DMS114 treated with DMSO at 0.1 percent for 48 hours (cell line): ENCODE measurements around the gene NEUROD1.

Experiments used
- DNase-seq: peaks from one replicate; lab custom pipeline; 2025; ENCODE audit not compliant: unreplicated experiment; lab: John Stamatoyannopoulos, UW

NEUROD1 gene

DNA sequence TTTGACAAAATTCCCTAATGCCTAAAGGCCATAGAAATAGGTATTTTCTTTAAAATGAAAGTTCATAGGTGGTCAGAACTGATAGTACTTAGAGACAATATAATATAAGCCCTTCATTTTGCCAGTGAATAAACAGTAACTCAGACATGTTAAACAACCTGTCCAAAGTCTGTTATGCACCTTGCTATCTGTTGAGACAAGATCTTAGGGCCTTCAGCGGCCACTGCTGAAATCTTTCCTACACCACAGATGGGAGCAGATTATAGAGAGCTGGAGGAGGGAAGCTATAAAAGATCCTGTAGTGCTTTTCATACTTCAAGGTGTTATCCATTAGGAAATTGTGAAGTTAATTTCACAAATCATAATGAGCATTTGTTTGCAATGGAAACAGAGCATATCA is 37.2 kb downstream of the NEUROD1 start:
- DNase-seq, result no peak

DNA sequence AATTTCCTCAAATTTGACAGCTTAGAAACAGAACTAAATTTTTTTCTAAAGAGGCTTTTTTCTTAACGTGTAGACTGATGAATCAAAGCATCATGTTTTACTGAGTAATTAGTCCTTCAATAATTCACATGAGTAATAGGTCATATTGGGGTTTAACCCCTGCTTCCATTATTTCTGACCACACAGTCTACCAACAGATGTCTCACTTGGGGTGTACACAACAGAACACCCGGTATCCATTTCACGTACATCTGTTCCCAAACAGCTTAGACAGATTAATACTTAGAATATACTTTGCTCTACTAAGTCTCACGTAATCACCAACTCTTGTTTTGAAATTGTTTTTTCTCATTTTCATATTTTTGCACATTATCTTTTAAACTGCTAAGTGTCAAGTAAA is 38.2 kb downstream of the NEUROD1 start:
- DNase-seq, result no peak

DNA sequence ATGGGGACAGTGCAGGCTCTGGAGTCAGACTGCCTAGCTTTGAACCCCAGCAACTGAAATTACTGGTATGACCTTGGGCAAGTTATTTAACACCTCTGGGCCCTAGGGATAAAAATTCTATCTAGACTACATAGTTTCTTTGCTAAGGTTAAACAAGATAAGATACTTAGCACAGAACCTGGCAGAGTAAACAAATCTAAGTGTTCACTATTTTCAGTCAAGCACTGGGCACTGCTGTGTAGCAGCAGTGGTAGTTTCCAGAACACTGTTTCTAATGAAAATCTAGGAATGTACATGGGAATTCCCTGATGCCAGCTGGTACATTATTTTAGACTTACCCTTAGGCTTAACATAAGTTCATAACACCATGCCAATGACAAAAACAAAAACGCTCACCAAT is 40.6 kb downstream of the NEUROD1 start:
- DNase-seq, result no peak

DNA sequence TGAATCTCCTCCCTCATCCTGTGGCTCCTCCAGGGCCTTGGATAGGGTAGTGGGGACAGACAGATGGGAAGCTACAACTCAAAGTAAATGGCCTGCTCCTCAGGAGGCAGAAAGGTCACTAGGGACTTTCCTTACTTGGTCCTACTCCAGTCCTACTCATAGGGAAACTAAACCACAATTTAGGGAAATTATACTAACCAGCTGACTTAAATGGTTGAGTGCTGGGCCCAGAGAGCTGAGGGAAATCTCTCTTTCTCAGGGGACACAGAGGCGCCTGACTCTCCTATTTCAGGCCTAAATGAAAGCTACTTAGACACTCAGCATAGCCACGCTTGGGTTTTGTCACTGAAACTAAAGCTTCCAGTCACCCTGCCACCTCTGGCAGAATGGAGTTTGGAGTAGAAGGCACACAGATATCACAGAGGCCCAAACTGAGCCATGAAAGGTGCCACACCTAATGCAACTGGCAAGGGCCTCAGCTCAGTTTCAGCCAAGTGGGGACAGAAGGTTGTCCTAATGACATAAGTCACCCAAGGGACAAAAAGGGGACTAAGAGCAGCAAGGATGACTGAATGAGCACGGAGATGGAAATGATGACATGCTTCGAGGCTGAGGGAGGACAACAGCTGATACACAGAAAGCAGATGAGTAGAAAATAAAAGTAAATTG is 47.5 kb downstream of the NEUROD1 start:
- DNase-seq, result no peak

DNA sequence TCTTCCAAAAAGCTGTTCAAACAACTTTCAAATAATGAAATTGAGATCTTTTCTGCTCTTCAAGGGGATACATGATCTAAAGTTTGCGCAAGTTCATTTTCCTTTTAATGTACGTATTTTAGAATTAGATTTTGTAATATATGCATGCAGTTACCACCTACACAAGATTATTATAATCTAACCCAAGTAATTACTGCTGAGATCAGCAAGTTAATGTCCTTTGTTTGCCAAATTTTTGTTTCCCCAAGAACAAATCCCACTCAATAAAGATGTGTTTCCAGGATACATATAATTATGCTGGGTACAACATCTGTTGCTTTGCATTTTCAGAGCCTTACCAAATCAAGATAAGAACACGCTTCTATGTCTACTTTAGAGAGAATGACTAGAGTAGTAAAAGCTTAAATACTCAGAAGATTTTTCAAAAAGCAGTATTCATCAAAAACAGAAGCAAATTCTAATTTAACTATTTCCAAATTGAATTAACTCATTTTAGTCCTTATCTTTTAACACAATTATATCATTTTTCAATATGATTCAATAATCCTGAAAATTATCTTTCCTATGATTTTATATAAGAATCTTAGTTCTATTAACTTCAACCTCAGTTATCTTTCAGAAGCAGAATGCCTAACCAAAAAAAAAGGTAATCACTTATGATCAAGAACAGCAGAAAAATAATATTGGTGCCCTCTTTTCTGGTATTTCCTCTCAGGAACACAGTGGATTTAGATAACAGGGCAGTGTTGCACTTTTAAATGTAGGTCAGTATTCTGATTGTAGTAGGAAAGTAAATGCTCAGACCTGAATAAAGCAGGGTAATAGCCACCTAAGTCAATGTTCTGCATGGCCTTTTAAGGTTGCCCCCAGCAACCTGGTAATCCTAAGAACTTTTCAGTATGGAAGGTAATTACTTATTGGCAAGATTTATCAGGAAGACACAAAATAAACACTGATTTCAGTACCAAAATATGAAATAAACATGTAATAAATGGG is 51.4 kb downstream of the NEUROD1 start:
- DNase-seq, result no peak

DNA sequence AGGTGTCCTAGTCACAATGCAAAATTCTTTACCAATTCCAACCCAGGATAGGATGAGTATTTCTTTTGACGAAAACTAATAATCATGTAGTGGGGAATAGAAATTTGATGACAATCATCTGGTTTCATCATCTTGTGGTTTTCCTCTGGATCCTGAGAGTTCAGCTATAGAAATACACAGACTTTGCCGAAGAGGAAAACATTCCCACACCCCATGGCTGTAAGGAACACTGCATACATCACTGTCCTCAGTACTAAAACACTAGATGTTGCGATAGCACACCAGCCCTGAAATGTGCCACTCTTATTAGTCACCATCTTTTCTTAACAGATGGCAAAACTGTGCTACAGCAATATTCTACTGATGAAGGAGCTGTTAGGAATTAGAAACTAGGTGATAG is 52.8 kb downstream of the NEUROD1 start:
- DNase-seq, result no peak

DNA sequence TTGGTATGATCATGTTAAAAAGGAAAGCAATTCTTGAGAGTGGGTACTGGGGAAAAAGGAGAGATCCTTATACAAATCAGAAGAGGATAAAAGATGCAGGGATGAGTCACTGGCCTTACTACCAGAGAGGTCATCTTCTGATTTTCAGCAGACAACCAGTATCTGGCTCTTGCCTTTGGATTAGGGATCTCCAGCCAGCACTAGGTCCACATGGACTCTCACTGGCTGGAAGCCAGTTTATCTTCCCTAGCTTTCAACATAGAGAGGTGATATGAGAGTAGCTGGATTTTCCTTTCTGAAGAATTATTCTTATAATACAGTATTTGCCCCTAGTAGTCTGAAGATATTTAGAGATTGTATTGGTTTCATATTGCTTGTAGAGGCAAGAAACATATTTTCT is 53.6 kb downstream of the NEUROD1 start:
- DNase-seq, result no peak
